ENCODE results near the gene MKLN1.

- TF ChIP-seq CTCF (conservative IDR thresholded peaks at IDR 0.05; ENCODE audit: low read length) (no peak), EZH2phosphoT487 (IDR thresholded peaks at IDR 0.05; ENCODE audit: borderline replicate concordance, low read depth, low read length) (no peak)
Measured at GRCh38 chr7:131431289-131431688, 103.6 kb downstream of the MKLN1 start.
